Fibroblast of mammary gland (primary cell): ENCODE results near the gene ADGRB3.

ENCODE experiments used
- DNase-seq: peaks from one replicate; pipeline ENCODE4 v3.0.0-alpha.2; 2010; ENCODE audit warnings: low read depth
- H3K4me3 ChIP-seq: 2 replicates; pipeline ENCODE4 v1.5.1; 2011; ENCODE audit warnings: low read depth, mild to moderate bottlenecking, low read length, moderate library complexity; ENCODE audit not compliant: control insufficient read depth
- CTCF ChIP-seq: conservative IDR thresholded peaks from 2 replicates; pipeline ENCODE4 v1.5.1; 2011; ENCODE audit warnings: low read depth, low read length, inconsistent platforms; ENCODE audit not compliant: control insufficient read depth, insufficient read depth

The ADGRB3 gene

DNA sequence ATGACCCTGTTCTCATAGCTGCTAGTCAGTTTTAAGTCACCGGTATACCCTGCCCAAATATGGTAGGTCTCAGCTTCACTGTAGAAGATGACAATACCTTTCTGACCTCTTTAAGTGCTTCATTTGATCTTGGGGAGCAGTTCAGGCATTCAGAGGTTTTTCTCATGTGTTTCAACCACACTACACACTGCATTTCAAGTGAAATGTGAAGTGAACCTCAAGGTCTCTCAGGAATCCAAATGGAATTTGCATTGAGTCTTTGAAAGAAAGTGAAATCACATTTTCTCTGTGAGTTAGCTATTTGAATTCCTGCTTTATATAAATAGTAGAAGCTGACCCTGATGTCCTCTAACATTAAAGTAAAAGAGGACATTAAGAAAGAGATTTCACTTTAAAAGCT, 461.6 kb downstream of the ADGRB3 start:
- no peak for DNase-seq
- no peak overlapping the region for H3K4me3 ChIP-seq
- TF ChIP-seq CTCF, result no peak

DNA sequence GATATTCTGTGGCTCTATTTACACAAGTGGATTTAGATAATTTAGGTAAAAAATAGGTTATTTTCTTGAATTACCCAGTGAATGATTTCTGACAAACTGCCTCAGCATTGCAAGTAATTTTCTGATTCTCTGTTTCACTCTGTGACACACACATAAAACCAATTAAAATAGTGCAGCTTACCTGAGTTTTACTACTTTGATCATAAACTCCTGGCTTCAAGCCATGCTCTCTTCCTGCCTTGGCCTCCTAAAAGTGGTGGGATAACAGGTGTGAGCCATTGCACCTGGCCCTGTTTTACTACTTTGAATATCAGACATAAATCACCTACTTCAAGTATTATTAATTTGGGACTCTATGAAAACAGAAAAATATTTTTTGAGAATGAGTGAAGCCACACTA, 462.9 kb downstream of the ADGRB3 start:
- TF ChIP-seq CTCF, result no peak
- H3K4me3 ChIP-seq, result no peak overlapping the region
- DNase-seq, result no peak

DNA sequence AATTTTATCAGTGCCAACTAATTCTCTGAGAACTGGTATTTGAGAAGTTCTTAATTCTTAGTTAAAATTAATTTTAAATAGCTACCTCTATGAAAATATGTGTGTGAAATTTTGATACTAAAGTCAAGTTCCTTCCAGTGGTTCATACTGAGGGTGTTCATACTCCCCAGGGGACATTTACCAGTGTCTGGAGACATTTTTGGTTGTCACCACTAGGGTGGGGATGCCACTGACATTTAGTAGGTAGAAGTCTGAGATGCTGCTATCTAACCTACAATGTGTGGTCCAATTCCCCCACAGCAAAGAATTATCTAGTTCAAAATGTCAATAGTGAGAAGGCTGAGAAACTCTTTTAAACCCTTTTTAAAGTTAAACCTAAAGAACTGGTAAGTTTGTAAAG, 463.8 kb downstream of the ADGRB3 start:
- no peak for DNase-seq
- no peak for TF ChIP-seq CTCF
- H3K4me3 ChIP-seq, result no peak overlapping the region

DNA sequence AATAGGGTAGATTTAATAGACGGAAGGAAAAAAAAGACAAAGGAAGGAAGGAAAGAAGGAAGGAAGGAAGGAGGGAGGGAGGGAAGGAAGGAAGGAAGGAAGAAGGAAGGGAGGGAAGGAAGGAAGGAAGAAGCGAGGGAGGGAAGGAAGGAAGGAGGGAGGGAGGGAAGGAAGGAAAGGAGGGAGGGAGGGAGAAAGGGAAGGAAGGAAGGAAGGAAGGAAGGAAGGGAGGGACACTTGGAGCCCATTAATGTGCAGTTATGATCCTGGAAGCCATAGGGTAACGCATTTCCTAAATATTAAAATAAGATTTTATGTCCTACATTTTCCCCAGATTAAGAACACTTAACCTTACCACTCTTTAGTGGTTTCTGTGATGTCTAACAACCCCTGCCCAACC, 465.7 kb downstream of the ADGRB3 start:
- H3K4me3 ChIP-seq, result no peak overlapping the region
- DNase-seq, result no peak
- TF ChIP-seq CTCF, result no peak

GRCh38 chr6:69102416-69102815, 467.3 kb downstream of the ADGRB3 start:
- no peak for TF ChIP-seq CTCF
- DNase-seq, result no peak

GRCh38 chr6:69105288-69105687, 470.2 kb downstream of the ADGRB3 start:
- TF ChIP-seq CTCF, result no peak
- no peak overlapping the region for H3K4me3 ChIP-seq
- no peak for DNase-seq

More at GRCh38 chr6:69102416-69102815, 467.3 kb downstream of the ADGRB3 start:
- H3K4me3 ChIP-seq, result no peak overlapping the region

DNA sequence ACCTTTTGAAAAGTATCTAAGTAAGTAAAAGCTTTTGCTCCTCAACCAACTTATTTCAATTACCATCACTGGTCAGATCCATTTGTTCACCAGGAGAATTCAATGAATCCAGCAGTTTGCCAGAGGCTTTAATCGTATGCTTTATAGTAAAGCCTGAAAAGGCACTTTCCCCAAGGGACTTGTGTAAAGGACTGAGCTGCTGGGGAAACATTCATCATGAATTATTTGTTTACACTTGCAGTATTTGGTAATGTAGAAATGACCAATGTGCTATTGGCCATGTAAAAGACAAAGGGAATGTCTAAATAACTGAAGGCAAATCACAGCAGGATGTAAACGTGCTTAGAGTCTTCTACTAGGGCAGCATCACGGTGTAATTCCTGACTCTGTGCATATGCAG, 471.4 kb downstream of the ADGRB3 start:
- no peak for TF ChIP-seq CTCF
- DNase-seq, result no peak
- H3K4me3 ChIP-seq, result no peak overlapping the region
